ENCODE results near the gene SPATA33. TPM values are rescaled to one million over a fixed set of nuclear protein-coding genes. Genes with fewer than 3 reads are reported as not detected.
"Not testable (repeated sequence)": the region's sequence is repeated elsewhere in the genome, so short reads cannot be mapped to it uniquely, and the experiment has no call there.

Gene SPATA33
- total RNA-seq, 1 experiment from 2014 or later: 25.6 TPM

DNA sequence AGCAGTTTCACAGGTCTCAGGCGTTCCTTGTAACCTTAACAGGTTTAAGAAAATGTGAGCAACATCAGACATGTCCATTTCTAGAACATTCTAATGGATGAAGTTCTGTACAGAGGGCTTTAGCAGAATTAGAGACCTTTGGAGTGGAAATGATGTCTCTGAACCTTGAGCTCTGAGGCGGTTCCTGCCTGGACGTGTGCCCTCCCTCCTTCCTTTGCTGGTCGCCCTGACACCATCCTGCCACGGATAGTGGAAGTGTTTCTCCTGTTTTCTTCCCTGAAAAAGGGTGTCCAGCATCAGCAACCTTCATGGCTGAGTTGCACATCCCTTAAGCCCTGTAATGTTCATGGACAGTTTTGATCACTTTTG is 11.1 kb downstream of the SPATA33 start:
- ChIA-PET POLR2A (ENCODE audit: unreplicated experiment) (no interaction called here), CTCF (interaction anchor here (0.7 kb wide), 2 partner anchors 165 to 254 kb away, joined by 3 read pairs; no protein-coding TSS in a partner anchor)
- no peaks in the 10 kb centered on the region for H4K20me1 ChIP-seq (ENCODE audit: insufficient read depth)
- 0 out of 2 replicates have a peak, but pooled peaks cover 4% of the 10 kb centered on the region for H3K4me1 ChIP-seq (replicated peaks; ENCODE audit: insufficient read depth)
- no peak overlapping the region for H3K4me3 ChIP-seq
- peaks cover 7% of the 10 kb centered on the region; the same call in 1 of the 2 replicates for H3F3A ChIP-seq (ENCODE audit: insufficient read depth, low read depth)
- BruUV-seq (replicated peaks): no TSS peak
- no peak overlapping the region for H3K27ac ChIP-seq
- intact Hi-C loops (cut with micrococcal nuclease; ENCODE audit: unreplicated experiment): no loop called here
- H2AFZ ChIP-seq: no peak overlapping the region
- no peaks in the 10 kb centered on the region for H3K36me3 ChIP-seq (ENCODE audit: low read depth)
- no peaks in the 10 kb centered on the region for H3K9me3 ChIP-seq (ENCODE audit: insufficient read depth, low read depth)
- H3K4me2 ChIP-seq: no peak overlapping the region
- TF ChIP-seq CTCF (conservative IDR thresholded peaks at IDR 0.05) (no peak), EZH2 (IDR thresholded peaks at IDR 0.05; ENCODE audit: low read depth) (no peak)
- no peaks in the 10 kb centered on the region for H3K79me2 ChIP-seq (ENCODE audit: low read depth)
- DNase-seq: no peak
- H3K27me3 ChIP-seq (ENCODE audit: insufficient read depth, low read depth): no peaks in the 10 kb centered on the region
- no peaks in the 10 kb centered on the region for H3K9me2 ChIP-seq (ENCODE audit: insufficient read depth)

DNA sequence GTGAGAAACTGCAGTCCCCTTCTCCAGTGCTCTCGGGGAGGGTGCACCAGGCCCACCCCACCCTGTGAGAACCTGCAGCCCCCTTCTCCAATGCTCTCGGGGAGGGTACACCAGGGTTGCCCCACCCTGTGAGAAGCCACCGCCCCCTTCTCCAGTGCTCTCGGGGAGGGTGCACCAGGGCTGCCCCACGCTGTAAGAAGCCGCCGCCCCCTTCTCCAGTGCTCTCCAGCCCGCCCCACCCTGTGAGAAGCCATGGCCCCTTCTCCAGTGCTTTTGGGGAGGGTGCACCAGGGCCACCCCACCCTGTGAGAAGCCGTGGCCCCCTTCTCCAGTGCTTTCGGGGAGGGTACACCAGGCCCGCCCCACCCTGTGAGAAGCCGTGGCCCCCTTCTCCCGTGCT is 12.1 kb downstream of the SPATA33 start:
- Histone ChIP-seq H3F3A (ENCODE audit: insufficient read depth, low read depth) (peaks cover 7% of the 10 kb centered on the region; the same call in 1 of the 2 replicates), H3K27ac (no peak overlapping the region), H3K9me3 (ENCODE audit: insufficient read depth, low read depth) (no peaks in the 10 kb centered on the region), H3K4me1 (replicated peaks; ENCODE audit: insufficient read depth) (0 out of 2 replicates have a peak, but pooled peaks cover 4% of the 10 kb centered on the region), H3K9me2 (ENCODE audit: insufficient read depth) (no peaks in the 10 kb centered on the region), H3K4me2 (no peak overlapping the region), H2AFZ (no peak overlapping the region), H3K79me2 (ENCODE audit: low read depth) (no peaks in the 10 kb centered on the region), H3K4me3 (no peak overlapping the region), H4K20me1 (ENCODE audit: insufficient read depth) (no peaks in the 10 kb centered on the region), H3K27me3 (ENCODE audit: insufficient read depth, low read depth) (no peaks in the 10 kb centered on the region), H3K36me3 (ENCODE audit: low read depth) (no peaks in the 10 kb centered on the region)
- ChIA-PET POLR2A (ENCODE audit: unreplicated experiment) (no interaction called here), CTCF (no interaction called here)
- no TSS peak for BruUV-seq (replicated peaks)
- intact Hi-C loops (cut with micrococcal nuclease; ENCODE audit: unreplicated experiment): no loop called here
- no peak for TF ChIP-seq CTCF (conservative IDR thresholded peaks at IDR 0.05)
- no peak for TF ChIP-seq EZH2 (IDR thresholded peaks at IDR 0.05; ENCODE audit: low read depth)
- DNase-seq: no peak

DNA sequence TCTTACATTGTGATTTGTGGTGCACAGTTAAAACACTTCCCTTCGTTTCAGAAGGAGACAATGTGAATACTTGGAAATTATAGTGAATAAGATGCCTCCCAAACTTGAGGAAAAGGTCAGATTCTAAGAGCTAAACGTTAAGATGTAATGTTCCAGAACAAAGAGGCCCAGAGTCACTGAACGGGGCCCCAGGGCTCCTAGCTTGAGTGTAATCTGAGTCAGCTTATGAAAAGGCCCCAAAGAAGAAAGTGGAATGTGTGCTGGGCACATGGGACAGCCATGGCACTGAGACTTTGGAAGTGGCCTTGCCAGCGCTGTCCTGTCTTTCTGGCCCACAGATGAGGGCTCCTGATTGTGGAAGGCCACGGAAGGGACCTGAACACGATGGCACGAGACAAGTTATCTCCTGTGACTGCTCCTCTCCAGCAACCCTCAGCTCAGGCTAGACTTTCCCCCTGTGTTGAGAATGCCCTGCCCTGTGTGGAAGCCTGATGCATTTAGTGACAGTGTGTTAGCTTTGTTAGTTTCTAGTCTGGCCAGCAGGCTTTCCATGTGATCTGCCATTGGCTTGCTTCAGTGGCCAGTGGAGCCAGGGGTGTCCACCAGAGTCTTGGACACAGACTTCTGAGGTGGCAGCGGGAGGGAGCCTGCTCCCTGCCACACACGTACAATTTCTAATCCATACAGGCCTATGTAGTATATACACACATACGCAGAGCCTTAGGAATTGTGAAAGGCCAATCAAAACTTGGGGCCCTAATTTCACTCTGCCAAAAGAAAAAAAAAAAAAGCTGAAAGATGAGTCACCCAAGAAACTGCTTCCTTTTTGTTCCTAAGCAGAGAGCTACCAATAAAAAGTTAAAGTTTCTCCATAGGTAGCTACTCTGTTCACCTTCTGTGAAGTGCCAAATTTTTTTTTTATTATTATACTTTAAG is 13.1 kb downstream of the SPATA33 start:
- Histone ChIP-seq H3K9me3 (ENCODE audit: insufficient read depth, low read depth) (no peaks in the 10 kb centered on the region), H3K4me3 (no peak overlapping the region), H3F3A (ENCODE audit: insufficient read depth, low read depth) (peaks cover 7% of the 10 kb centered on the region; the same call in 1 of the 2 replicates), H3K27ac (no peak overlapping the region), H4K20me1 (ENCODE audit: insufficient read depth) (no peaks in the 10 kb centered on the region), H2AFZ (no peak overlapping the region), H3K4me1 (replicated peaks; ENCODE audit: insufficient read depth) (0 out of 2 replicates have a peak, but pooled peaks cover 4% of the 10 kb centered on the region), H3K9me2 (ENCODE audit: insufficient read depth) (no peaks in the 10 kb centered on the region), H3K4me2 (no peak overlapping the region), H3K79me2 (ENCODE audit: low read depth) (no peaks in the 10 kb centered on the region), H3K27me3 (ENCODE audit: insufficient read depth, low read depth) (no peaks in the 10 kb centered on the region), H3K36me3 (ENCODE audit: low read depth) (no peaks in the 10 kb centered on the region)
- BruUV-seq (replicated peaks): no TSS peak
- CTCF ChIA-PET: interaction anchor here (0.6 kb wide), 4 partner anchors 57 to 1169 kb away, joined by 3 to 16 read pairs (median 4); partner anchors contain the start of gene DPEP1
- POLR2A ChIA-PET (ENCODE audit: unreplicated experiment): interaction anchor here (0.5 to 0.7 kb wide), 7 partner anchors 16 to 901 kb away, joined by 4 to 16 read pairs (median 6); partner anchors contain the start of genes CDK10 and TCF25
- intact Hi-C loops (cut with micrococcal nuclease; ENCODE audit: unreplicated experiment): no loop called here
- no peak for DNase-seq
- no peak for TF ChIP-seq EZH2 (IDR thresholded peaks at IDR 0.05; ENCODE audit: low read depth)
- TF ChIP-seq CTCF (conservative IDR thresholded peaks at IDR 0.05): no peak

GRCh38 chr16:89671565-89671964 is 13.9 kb downstream of the SPATA33 start:
- H3K4me3 ChIP-seq; H2AFZ ChIP-seq; H3K79me2 ChIP-seq (ENCODE audit: low read depth); H3K27ac ChIP-seq; H3F3A ChIP-seq (ENCODE audit: insufficient read depth, low read depth); H3K4me1 ChIP-seq (replicated peaks; ENCODE audit: insufficient read depth); intact Hi-C loops (cut with micrococcal nuclease; ENCODE audit: unreplicated experiment); H3K4me2 ChIP-seq; H3K36me3 ChIP-seq (ENCODE audit: low read depth); H3K27me3 ChIP-seq (ENCODE audit: insufficient read depth, low read depth); H4K20me1 ChIP-seq (ENCODE audit: insufficient read depth); BruUV-seq (replicated peaks); DNase-seq; H3K9me2 ChIP-seq (ENCODE audit: insufficient read depth); H3K9me3 ChIP-seq (ENCODE audit: insufficient read depth, low read depth): not testable (repeated sequence)
- ChIA-PET CTCF (interaction anchor here (0.6 kb wide), 4 partner anchors 58 to 1170 kb away, joined by 3 to 16 read pairs (median 4); partner anchors contain the start of gene DPEP1), POLR2A (ENCODE audit: unreplicated experiment) (interaction anchor here (0.6 to 0.7 kb wide), 5 partner anchors 15 to 902 kb away, joined by 4 to 16 read pairs (median 6); partner anchors contain the start of gene CDK10)

Data from PC-9 (cell line).